Smooth muscle cell (in vitro differentiated cells): ENCODE measurements around the gene DCC. TPM values are rescaled to one million over a fixed set of nuclear protein-coding genes. Genes with fewer than 3 reads are reported as not detected.

Experiments used
- DNase-seq: peaks from one replicate; lab custom pipeline; 2025; ENCODE audit not compliant: unreplicated experiment; lab: John Stamatoyannopoulos, UW
- H2AFZ ChIP-seq: fragments of 200-600 bp; sonication (generic); 2 replicates; pipeline ENCODE4 v1.6.0; 2016; ENCODE audit warnings: antibody characterized with exemption, low read depth, mild to moderate bottlenecking
- H3F3A ChIP-seq: fragments of 200-600 bp; sonication (generic); 2 replicates; pipeline ENCODE4 v1.6.0; 2017; ENCODE audit warnings: antibody characterized with exemption, low read depth
- H3K27ac ChIP-seq: fragments of 200-600 bp; sonication (generic); 2 replicates; pipeline ENCODE4 v1.5.1; 2016; ENCODE audit warnings: low read depth, mild to moderate bottlenecking
- H3K27me3 ChIP-seq: fragments of 200-600 bp; sonication (generic); 2 replicates; pipeline ENCODE4 v1.6.1; 2016; ENCODE audit warnings: low read depth, mild to moderate bottlenecking
- H3K36me3 ChIP-seq: fragments of 200-600 bp; sonication (generic); 2 replicates; pipeline ENCODE4 v1.5.1; 2016; ENCODE audit warnings: low read depth
- H3K4me1 ChIP-seq: fragments of 200-600 bp; sonication (generic); 2 replicates; pipeline ENCODE4 v1.5.1; 2016; ENCODE audit warnings: low read depth
- H3K4me2 ChIP-seq: fragments of 200-600 bp; sonication (generic); 2 replicates; pipeline ENCODE4 v1.6.0; 2016; ENCODE audit warnings: mild to moderate bottlenecking
- H3K4me3 ChIP-seq: fragments of 200-600 bp; sonication (generic); 2 replicates; pipeline ENCODE4 v1.5.1; 2016; ENCODE audit warnings: mild to moderate bottlenecking
- H3K79me2 ChIP-seq: fragments of 200-600 bp; sonication (generic); 2 replicates; pipeline ENCODE4 v1.6.0; 2016; ENCODE audit warnings: low read depth, mild to moderate bottlenecking
- H3K9ac ChIP-seq: fragments of 200-600 bp; sonication (generic); 2 replicates; pipeline ENCODE4 v1.6.0; 2016; ENCODE audit warnings: low read depth
- H3K9me3 ChIP-seq: fragments of 200-600 bp; sonication (generic); replicated peaks from 2 replicates; pipeline ENCODE4 v1.5.1; 2016; ENCODE audit warnings: low read depth
- H4K20me1 ChIP-seq: fragments of 200-600 bp; sonication (generic); 2 replicates; pipeline ENCODE4 v1.6.0; 2016; ENCODE audit warnings: low read depth
- WGBS: methylation state at CpG from one replicate; pipeline ENCODE4 v1.1.7; 2016; ENCODE audit warnings: low lambda C conversion rate; 5-methylcytosine and 5-hydroxymethylcytosine counted together
- polyA plus RNA-seq: library from polyadenylated mRNA; unstranded; fragments of >200 nt; fragmentation: Nextera tagmentation; extraction: Ambion mirVana; gene quantifications from 2 replicates; pipeline ENCODE4 v1.2.1, GENCODE V29; 2016
- total RNA-seq: library from RNA; depleted of rRNA; stranded (reverse); fragments of >200 nt; gene quantifications from 2 replicates; pipeline ENCODE4 v1.2.3, GENCODE V29; 2014
- TF ChIP-seq, protein P1 (sequence below): fragments of 200-600 bp; sonication (generic); IDR thresholded peaks from 2 replicates; pipeline ENCODE4 v1.5.1; 2017; ENCODE audit warnings: borderline replicate concordance, mild to moderate bottlenecking, antibody characterized with exemption; ENCODE audit not compliant: insufficient read depth, poor library complexity, severe bottlenecking

DCC gene
- total and polyA plus RNA-seq, 2 experiments from 2014 or later: not detected

DNA sequence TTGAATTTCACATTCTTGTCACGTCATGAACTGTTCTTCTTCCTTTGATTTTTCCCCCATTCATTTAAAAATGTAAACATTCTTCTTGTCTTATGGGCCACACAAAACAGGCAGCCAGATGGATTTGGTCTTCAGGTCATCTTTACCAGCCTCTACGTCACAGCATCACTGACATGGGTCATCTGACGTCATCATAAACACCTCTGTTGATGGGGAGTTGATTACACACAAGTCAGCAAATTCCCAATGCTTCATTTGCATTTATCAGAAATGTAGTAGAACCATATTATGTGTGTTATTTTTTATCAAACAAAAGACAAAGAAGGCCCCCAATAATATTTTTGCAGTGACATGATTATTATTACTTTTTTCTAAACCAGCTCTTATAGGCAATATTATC is 777.9 kb downstream of the DCC start:
- Histone ChIP-seq H3K4me3 (no peak overlapping the region), H3K36me3 (no peaks in the 10 kb centered on the region), H4K20me1 (no peaks in the 10 kb centered on the region), H3K27ac (no peak overlapping the region), H2AFZ (no peak overlapping the region), H3K4me2 (no peak overlapping the region), H3K27me3 (no peaks in the 10 kb centered on the region), H3F3A (no peaks in the 10 kb centered on the region), H3K9ac (no peak overlapping the region), H3K79me2 (no peaks in the 10 kb centered on the region), H3K9me3 (no peaks in the 10 kb centered on the region), H3K4me1 (no peaks in the 10 kb centered on the region)
- DNase-seq: no peak
- WGBS: 78% methylated on average over 3 of the region's 3 CpGs
- TF ChIP-seq, protein P1, sequence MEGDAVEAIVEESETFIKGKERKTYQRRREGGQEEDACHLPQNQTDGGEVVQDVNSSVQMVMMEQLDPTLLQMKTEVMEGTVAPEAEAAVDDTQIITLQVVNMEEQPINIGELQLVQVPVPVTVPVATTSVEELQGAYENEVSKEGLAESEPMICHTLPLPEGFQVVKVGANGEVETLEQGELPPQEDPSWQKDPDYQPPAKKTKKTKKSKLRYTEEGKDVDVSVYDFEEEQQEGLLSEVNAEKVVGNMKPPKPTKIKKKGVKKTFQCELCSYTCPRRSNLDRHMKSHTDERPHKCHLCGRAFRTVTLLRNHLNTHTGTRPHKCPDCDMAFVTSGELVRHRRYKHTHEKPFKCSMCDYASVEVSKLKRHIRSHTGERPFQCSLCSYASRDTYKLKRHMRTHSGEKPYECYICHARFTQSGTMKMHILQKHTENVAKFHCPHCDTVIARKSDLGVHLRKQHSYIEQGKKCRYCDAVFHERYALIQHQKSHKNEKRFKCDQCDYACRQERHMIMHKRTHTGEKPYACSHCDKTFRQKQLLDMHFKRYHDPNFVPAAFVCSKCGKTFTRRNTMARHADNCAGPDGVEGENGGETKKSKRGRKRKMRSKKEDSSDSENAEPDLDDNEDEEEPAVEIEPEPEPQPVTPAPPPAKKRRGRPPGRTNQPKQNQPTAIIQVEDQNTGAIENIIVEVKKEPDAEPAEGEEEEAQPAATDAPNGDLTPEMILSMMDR: no peak

DNA sequence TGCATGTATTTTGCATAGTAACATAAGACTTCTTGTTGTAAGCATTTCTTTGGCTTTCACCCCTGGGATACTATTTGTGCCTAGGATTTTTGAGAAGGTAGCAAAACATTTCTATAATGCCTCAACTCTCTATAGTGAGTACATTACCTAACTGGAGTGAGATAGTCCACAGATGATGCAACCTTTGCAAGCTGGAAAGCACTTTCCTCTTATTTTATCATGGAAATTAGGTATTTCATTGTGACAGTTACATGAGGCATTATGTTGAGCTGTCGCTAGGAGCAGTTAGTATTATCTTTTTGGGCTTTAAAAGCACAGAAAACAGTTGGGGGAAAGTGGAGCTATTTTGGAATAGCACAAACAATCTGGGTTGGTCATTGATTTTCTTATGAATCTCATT is 786.2 kb downstream of the DCC start:
- Histone ChIP-seq H3K4me1 (no peaks in the 10 kb centered on the region), H4K20me1 (no peaks in the 10 kb centered on the region), H3K9ac (no peak overlapping the region), H3K4me2 (no peak overlapping the region), H3K79me2 (no peaks in the 10 kb centered on the region), H3K27ac (no peak overlapping the region), H3K4me3 (no peak overlapping the region), H3F3A (no peaks in the 10 kb centered on the region), H2AFZ (no peak overlapping the region), H3K27me3 (no peaks in the 10 kb centered on the region), H3K36me3 (no peaks in the 10 kb centered on the region), H3K9me3 (no peaks in the 10 kb centered on the region)
- TF ChIP-seq, protein P1: no peak
- 87% methylated on average over 1 of the region's 1 CpG for WGBS
- DNase-seq: no peak

DNA sequence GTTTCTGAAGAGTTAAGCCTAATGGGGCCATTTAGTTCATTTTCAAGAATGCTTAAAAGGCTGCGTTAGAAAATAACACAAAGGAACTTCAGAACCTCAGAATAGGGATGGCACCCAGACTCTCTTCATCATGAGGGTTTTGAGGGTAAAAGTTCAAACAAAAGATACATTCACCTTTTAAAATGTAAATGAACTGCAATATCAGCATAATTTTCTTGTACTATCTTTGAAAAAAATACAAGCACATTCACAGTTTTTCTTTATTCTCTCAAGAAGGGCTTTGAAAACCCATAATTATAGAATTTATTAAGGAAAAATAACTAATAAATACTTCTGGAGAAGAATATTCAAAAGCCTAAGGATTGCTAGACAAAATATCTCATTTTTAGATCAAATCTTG is 791.0 kb downstream of the DCC start:
- Histone ChIP-seq H3K4me3 (no peak overlapping the region), H3K9ac (no peak overlapping the region), H3K27me3 (no peaks in the 10 kb centered on the region), H3K4me1 (no peaks in the 10 kb centered on the region), H3F3A (no peaks in the 10 kb centered on the region), H3K36me3 (no peaks in the 10 kb centered on the region), H3K27ac (no peak overlapping the region), H3K4me2 (no peak overlapping the region), H3K79me2 (no peaks in the 10 kb centered on the region), H4K20me1 (no peaks in the 10 kb centered on the region), H3K9me3 (no peaks in the 10 kb centered on the region), H2AFZ (no peak overlapping the region)
- TF ChIP-seq, protein P1: no peak
- 83% methylated on average over 1 of the region's 1 CpG for WGBS
- DNase-seq: no peak

DNA sequence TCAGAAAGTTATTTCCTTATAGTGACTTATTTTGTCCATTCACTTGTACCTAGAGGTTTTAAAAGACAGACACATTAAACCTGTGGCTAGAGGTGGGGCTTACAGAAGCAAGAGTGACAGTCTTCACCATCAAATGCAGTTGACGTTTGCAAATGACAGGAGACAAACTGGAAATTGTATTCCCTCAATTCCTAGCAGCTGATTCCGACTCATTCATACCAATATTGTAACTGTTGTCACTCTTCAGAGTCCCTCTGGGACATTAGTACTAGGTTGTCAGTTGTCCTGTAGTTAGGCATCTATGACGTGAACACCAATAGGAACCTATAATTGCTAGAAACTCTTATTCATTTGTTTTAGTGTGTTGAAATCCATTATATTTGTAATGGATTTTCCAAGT is 794.7 kb downstream of the DCC start:
- no peak overlapping the region for H3K27ac ChIP-seq
- no peaks in the 10 kb centered on the region for H4K20me1 ChIP-seq
- TF ChIP-seq, protein P1: no peak
- no peaks in the 10 kb centered on the region for H3K79me2 ChIP-seq
- 74% methylated on average over 3 of the region's 3 CpGs for WGBS
- H3K27me3 ChIP-seq: no peaks in the 10 kb centered on the region
- H3K9ac ChIP-seq: no peak overlapping the region
- H3K9me3 ChIP-seq: no peaks in the 10 kb centered on the region
- no peak overlapping the region for H3K4me2 ChIP-seq
- H2AFZ ChIP-seq: no peak overlapping the region
- H3K4me3 ChIP-seq: no peak overlapping the region
- no peak for DNase-seq
- H3F3A ChIP-seq: no peaks in the 10 kb centered on the region
- H3K4me1 ChIP-seq: no peaks in the 10 kb centered on the region
- no peaks in the 10 kb centered on the region for H3K36me3 ChIP-seq
